Activated naive CD4-positive, alpha-beta T cell treated with anti-CD3 and anti-CD28 coated beads for 36 hours (primary cell): ENCODE results near the gene PLA2G4E. TPM values are rescaled to one million over a fixed set of nuclear protein-coding genes. Genes with fewer than 3 reads are reported as not detected.

ENCODE experiments used
- CTCF ChIA-PET: fragments of 350-600 bp; sonication (Branson Sonifier 250); formaldehyde crosslinking; loops from one replicate; lab custom pipeline; 2021; ENCODE audit warnings: antibody characterized with exemption; lab: Charles Lee
- DNase-seq: peaks from one replicate; pipeline ENCODE4 v3.0.0-alpha.2; 2020
- H3K27ac Mint-ChIP-seq: one replicate; pipeline ENCODE4 v1.8.0; 2021; ENCODE audit warnings: mild to moderate bottlenecking, mixed read lengths
- H3K27me3 Mint-ChIP-seq: one replicate; pipeline ENCODE4 v1.8.0; 2021; ENCODE audit warnings: low read depth, mixed read lengths
- H3K36me3 Mint-ChIP-seq: one replicate; pipeline ENCODE4 v1.8.0; 2021; ENCODE audit warnings: low read depth, mixed read lengths
- H3K4me1 Mint-ChIP-seq: one replicate; pipeline ENCODE4 v1.8.0; 2021; ENCODE audit warnings: low read depth, mixed read lengths
- H3K4me3 Mint-ChIP-seq: one replicate; pipeline ENCODE4 v1.8.0; 2021; ENCODE audit warnings: mild to moderate bottlenecking, moderate library complexity, mixed read lengths
- H3K9me3 Mint-ChIP-seq: one replicate; pipeline ENCODE4 v1.8.0; 2021; ENCODE audit warnings: mixed read lengths
- intact Hi-C: fragments of 100-400 bp; cut with micrococcal nuclease; formaldehyde crosslinking; loops from one replicate; pipeline ENCODE4 v1.15.1; 2023
- total RNA-seq, 2 experiments: library from RNA; stranded (reverse); gene quantifications; one replicate each; pipeline ENCODE4 v1.2.3, GENCODE V29; 2021

PLA2G4E gene
- total RNA-seq, 2 experiments from 2014 or later, result not detected

DNA sequence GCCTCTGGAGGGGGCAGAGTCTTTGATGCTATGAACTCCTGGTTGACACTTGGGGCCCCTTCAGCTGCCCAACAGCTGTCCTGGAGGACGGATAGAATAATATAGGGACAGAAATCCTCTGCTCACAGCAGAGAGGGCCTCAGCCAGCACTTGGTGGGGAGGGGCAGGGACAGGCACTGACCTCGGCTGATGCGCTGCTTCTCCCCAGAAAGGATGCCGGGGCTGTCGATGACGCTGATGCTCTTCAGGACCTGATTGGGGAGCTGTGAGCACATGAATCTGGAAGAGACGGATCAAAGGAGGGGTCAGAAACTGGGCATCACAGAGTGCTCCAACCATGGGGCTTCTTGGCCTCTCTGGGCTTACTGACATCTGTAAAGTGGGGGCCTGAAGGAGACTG lies 78.0 kb downstream of the PLA2G4E start:
- DNase-seq, result no peak
- Mint-ChIP-seq H3K27me3 (no peaks in the 10 kb centered on the region), H3K36me3 (peaks cover 15% of the 10 kb centered on the region), H3K4me1 (peaks cover 22% of the 10 kb centered on the region), H3K27ac (no peak overlapping the region), H3K4me3 (no peak overlapping the region), H3K9me3 (no peaks in the 10 kb centered on the region)
- CTCF ChIA-PET, result no interaction called here
- intact Hi-C loops, result no loop called here

DNA sequence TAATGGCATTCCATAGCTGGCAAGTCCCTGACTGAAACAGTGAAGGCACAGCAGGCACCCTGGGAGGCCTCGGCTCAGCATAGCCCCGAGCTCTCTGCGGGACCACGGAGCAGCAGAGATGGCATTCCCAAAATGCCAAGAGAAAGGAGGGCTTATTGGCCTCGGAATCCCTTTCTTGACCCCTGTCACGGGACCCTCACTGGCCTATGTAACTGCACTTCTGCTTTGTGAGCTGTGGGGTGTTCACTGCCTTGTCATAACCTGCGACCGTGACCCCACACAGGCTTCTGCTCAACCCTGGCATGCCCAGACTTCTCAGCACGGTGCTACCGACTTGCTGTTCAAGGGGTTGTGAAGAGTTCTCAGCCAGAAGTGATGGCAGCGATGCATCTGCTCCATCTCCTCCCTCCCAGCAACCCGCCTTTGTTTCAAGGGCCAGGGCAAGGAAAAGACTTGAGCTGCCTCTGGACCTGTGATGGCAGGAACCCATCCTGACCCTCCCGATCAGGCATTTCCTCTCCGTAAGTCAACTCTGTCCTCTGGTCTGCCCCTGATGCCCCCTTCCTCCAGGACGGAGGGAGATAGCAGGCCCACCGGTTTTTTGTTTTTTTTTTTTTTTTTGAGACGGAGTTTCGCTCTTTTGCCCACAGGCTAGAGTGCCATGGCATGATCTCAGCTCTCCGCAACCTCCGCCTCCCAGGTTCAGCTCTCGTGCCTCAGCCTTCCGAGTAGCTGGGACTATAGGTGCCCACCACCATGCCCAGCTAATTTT lies 79.0 kb downstream of the PLA2G4E start:
- H3K4me1 Mint-ChIP-seq, result peaks cover 32% of the 10 kb centered on the region
- DNase-seq, result no peak
- H3K27me3 Mint-ChIP-seq, result no peaks in the 10 kb centered on the region
- no peaks in the 10 kb centered on the region for H3K9me3 Mint-ChIP-seq
- no peak overlapping the region for H3K4me3 Mint-ChIP-seq
- CTCF ChIA-PET, result interaction anchor here (0.6 to 0.7 kb wide), 2 partner anchors 66 to 110 kb away, joined by 3 read pairs; no protein-coding TSS in a partner anchor
- peak overlapping the region; percentile 16 for H3K27ac Mint-ChIP-seq
- H3K36me3 Mint-ChIP-seq, result peaks cover 17% of the 10 kb centered on the region
- intact Hi-C loops, result no loop called here

DNA sequence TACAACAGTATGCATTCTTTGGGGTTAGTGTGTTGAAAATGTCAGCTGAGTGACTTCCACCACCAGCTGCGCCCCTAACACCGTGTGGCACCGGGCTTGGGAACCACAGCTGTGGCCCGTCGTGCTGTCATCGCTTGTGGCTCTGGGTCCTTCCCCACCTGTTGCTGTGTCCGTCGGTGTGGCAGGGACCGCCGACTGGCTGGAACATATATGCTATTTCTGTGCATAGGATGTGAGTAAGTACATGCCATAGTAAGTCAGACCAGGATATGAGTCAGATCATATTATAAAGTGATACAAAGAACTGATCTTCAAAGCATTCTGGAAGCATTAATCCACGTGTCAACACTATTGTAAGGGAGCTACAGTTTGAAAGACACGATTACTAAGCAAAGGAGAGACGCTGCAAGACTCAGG lies 80.4 kb downstream of the PLA2G4E start:
- CTCF ChIA-PET, result interaction anchor here (1.0 kb wide), 2 partner anchors 11 to 26 kb away, joined by 3 to 4 read pairs; no protein-coding TSS in a partner anchor
- peak overlapping the region; percentile 63 for H3K27ac Mint-ChIP-seq
- peaks cover 46% of the 10 kb centered on the region for H3K4me1 Mint-ChIP-seq
- H3K27me3 Mint-ChIP-seq, result no peaks in the 10 kb centered on the region
- peaks cover 21% of the 10 kb centered on the region for H3K36me3 Mint-ChIP-seq
- DNase-seq, result peak; percentile 79
- intact Hi-C loops, result loop anchor here (1.0 kb wide), 2 partner anchors 31 to 249 kb away; no protein-coding TSS in a partner anchor
- no peak overlapping the region for H3K4me3 Mint-ChIP-seq
- H3K9me3 Mint-ChIP-seq, result peaks cover 3% of the 10 kb centered on the region

DNA sequence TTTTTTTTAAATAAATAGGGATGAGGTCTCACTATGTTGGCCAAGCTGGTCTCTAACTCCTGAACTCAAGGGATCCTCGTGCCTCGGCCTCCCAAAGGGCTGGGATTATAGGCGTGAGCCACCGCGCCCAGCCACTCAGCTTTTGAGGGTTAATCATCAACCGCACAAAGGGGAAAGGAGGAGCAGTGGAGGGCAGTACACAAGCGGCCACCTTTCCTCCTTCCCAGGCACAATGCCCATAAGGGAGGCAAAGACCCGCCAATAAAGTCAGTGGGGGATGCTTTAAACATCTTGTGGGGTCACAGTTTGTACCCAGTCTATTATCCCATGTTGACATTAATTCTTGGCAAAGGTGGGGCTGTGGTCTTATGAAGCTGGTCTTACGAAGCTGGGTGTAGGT lies 80.9 kb downstream of the PLA2G4E start:
- Mint-ChIP-seq H3K4me1 (peaks cover 51% of the 10 kb centered on the region), H3K36me3 (peaks cover 21% of the 10 kb centered on the region), H3K27me3 (no peaks in the 10 kb centered on the region), H3K4me3 (no peak overlapping the region), H3K27ac (peak overlapping the region; percentile 63), H3K9me3 (peaks cover 3% of the 10 kb centered on the region)
- CTCF ChIA-PET, result interaction anchor here (0.5 to 1.0 kb wide), 4 partner anchors 11 to 250 kb away, joined by 3 to 7 read pairs (median 4); no protein-coding TSS in a partner anchor
- intact Hi-C loops, result loop anchor here (1.0 to 5.0 kb wide), 3 partner anchors 31 to 448 kb away; partner anchors contain the start of gene ITPKA
- no peak for DNase-seq

DNA sequence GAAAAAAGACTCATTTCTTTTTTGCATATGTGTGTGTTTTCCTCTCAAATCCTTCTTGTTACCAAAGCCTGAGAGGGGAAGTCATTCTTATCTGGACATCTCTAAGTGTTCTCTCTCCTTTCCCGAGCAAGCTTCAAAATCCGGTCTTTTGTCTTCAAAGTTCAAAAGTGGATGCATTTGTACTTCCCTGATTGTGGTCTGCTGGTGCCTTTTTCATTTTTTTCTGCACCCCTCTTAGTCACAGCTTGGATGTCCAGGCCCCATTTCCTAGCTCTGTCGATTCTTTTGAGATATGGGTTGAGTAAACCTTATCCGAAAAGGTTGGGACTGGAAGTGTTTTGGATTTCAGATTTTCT lies 83.3 kb downstream of the PLA2G4E start:
- Mint-ChIP-seq H3K27me3 (no peaks in the 10 kb centered on the region), H3K9me3 (peaks cover 3% of the 10 kb centered on the region), H3K27ac (peak overlapping the region; percentile 100), H3K4me3 (peak overlapping the region; percentile 68), H3K36me3 (peaks cover 20% of the 10 kb centered on the region), H3K4me1 (peaks cover 70% of the 10 kb centered on the region)
- CTCF ChIA-PET, result interaction anchor here (1.0 to 4.0 kb wide), 7 partner anchors 31 to 164 kb away, joined by 3 to 24 read pairs (median 6); partner anchors contain the start of genes EHD4 and MAPKBP1
- DNase-seq, result no peak
- intact Hi-C loops, result loop anchor here (1.0 to 5.0 kb wide), 6 partner anchors 73 to 445 kb away; partner anchors contain the start of genes GANC, ITPKA, MAPKBP1 and TMEM87A

DNA sequence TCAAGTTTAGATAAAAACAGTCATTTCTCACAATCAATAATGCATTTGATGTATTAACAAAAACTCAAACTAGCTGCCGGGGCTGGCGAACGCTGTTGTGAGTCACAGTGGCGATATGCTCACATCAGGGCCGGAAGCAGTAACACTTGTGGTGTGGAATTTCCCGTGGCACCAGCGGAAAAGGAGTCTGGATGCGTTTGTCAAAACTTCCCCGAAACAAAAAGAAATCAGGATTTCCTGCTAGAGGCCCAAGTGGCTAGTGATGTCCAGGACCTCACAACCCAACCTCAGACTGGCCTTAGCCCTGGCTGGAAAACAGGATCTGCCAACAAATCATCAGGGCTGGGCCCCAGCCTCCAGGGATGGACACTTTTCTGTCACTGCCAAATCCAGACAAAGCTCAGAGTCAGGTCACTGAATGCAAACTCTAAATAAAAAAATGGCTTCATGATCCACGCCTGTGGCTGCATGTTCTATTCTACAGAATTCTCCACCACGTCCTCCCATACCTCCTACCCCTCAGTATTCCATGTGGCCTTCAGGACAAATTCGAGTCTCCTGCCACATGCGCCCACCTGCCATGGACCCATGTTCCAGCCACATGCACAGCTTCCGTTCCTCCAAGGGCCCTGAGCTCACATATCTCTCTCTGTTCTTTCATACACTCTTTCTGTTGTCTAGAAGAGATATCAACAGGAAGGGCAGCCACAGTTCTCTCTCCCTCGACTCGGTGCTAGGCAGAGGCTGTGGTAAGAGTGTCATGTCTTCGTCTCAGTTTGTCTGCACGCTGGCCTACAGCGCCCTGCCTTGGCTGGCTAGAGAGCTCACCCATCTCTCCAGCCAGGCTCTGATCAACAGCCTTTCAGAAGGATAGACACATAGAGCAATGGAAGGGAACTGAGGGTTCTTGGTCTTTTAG lies 83.9 kb downstream of the PLA2G4E start:
- peak overlapping the region; percentile 100 for H3K27ac Mint-ChIP-seq
- CTCF ChIA-PET, result interaction anchor here (1.1 to 4.0 kb wide), 7 partner anchors 25 to 163 kb away, joined by 3 to 24 read pairs (median 6); partner anchors contain the start of genes EHD4 and MAPKBP1
- H3K36me3 Mint-ChIP-seq, result peaks cover 16% of the 10 kb centered on the region
- peak; percentile 95 for DNase-seq
- peaks cover 71% of the 10 kb centered on the region for H3K4me1 Mint-ChIP-seq
- intact Hi-C loops, result loop anchor here (1.0 to 5.0 kb wide), 11 partner anchors 33 to 445 kb away; partner anchors contain the start of genes GANC, ITPKA, JMJD7 and MAPKBP1
- peak overlapping the region; percentile 68 for H3K4me3 Mint-ChIP-seq
- H3K27me3 Mint-ChIP-seq, result no peaks in the 10 kb centered on the region
- peaks cover 3% of the 10 kb centered on the region for H3K9me3 Mint-ChIP-seq

DNA sequence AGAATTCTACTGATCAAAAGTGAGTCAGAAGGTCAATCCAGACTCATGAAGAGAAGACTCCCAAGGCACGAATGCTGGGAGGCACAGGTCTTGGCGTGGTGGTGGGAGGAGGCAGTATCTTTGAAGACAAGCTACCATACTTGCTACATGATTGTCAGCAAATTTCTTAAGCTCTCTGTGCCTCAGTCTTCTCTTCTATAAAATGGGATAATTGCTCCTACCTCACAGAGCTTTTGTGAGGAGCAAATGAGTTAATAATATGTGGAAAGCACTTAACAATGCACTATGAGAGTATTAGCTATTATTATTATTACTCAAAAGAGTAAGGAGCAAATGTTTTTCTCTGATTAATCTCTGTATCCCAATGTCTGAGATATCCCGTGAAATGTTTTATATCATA lies 84.7 kb downstream of the PLA2G4E start:
- Mint-ChIP-seq H3K9me3 (peaks cover 3% of the 10 kb centered on the region), H3K27me3 (no peaks in the 10 kb centered on the region), H3K4me1 (peaks cover 72% of the 10 kb centered on the region), H3K27ac (peak overlapping the region; percentile 100), H3K36me3 (peaks cover 17% of the 10 kb centered on the region), H3K4me3 (peak overlapping the region; percentile 55)
- no peak for DNase-seq
- intact Hi-C loops, result loop anchor here (1.0 to 5.0 kb wide), 9 partner anchors 32 to 444 kb away; partner anchors contain the start of genes GANC, ITPKA, JMJD7 and TMEM87A
- CTCF ChIA-PET, result interaction anchor here (0.7 to 4.0 kb wide), 9 partner anchors 26 to 819 kb away, joined by 3 to 24 read pairs (median 5); partner anchors contain the start of genes EHD4 and MAPKBP1

DNA sequence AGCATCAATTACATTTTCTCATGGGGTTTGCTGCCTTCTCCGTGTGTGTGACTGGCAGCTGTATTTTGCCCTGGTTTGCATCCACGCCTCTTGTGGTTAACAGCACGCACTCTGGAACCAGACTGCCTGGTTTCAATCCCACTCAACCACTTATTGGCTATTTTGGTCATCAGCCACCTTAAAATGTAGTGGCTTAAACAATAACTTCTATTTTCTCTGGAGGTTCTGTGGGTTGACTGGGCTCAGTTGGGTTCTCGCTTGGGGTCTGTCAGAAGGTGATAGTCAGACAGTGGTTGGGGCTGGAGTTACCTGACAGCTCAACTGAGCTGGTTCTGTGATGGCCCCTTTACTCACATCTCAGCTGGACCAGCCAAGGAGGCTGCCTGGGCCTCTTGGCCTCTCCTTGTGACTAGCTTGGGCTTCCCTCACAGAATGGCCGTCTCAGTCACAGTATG lies 85.2 kb downstream of the PLA2G4E start:
- Mint-ChIP-seq H3K9me3 (peaks cover 3% of the 10 kb centered on the region), H3K27ac (peak overlapping the region; percentile 100), H3K27me3 (no peaks in the 10 kb centered on the region), H3K4me3 (peak overlapping the region; percentile 55), H3K4me1 (peaks cover 67% of the 10 kb centered on the region), H3K36me3 (peaks cover 11% of the 10 kb centered on the region)
- CTCF ChIA-PET, result interaction anchor here (0.6 to 4.0 kb wide), 6 partner anchors 18 to 819 kb away, joined by 3 to 24 read pairs (median 4); partner anchors contain the start of genes EHD4 and MAPKBP1
- DNase-seq, result peak; percentile 62
- intact Hi-C loops, result loop anchor here (1.0 to 5.0 kb wide), 9 partner anchors 31 to 443 kb away; partner anchors contain the start of genes GANC, ITPKA, JMJD7 and TMEM87A

DNA sequence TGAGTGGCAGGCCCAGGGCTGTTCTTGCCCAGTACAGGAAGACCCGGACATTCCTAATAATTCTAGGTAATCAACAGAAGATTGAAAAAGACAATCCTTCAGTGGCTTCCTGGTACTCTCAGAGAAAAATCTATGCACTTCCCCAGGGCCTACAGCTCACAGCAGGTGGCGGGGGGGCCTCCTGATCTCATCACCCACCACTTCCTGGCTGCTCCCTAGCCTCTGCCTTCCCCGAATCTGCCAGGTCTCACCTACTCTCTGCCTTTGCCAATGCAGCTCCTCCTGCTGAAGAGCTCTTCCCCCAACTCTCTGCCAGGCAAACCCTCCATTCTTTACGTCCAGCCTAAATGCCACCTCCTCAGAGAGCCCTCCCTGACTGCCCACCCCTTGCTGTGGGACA lies 86.0 kb downstream of the PLA2G4E start:
- peaks cover 68% of the 10 kb centered on the region for H3K4me1 Mint-ChIP-seq
- H3K9me3 Mint-ChIP-seq, result peaks cover 3% of the 10 kb centered on the region
- H3K4me3 Mint-ChIP-seq, result peak overlapping the region; percentile 55
- peak overlapping the region; percentile 100 for H3K27ac Mint-ChIP-seq
- intact Hi-C loops, result loop anchor here (5.0 kb wide), 1 partner anchor 443 kb away; the partner anchor contains the start of gene ITPKA
- CTCF ChIA-PET, result interaction anchor here (0.6 to 4.0 kb wide), 4 partner anchors 19 to 133 kb away, joined by 3 to 24 read pairs (median 3); no protein-coding TSS in a partner anchor
- H3K36me3 Mint-ChIP-seq, result peaks cover 7% of the 10 kb centered on the region
- DNase-seq, result peak; percentile 92
- no peaks in the 10 kb centered on the region for H3K27me3 Mint-ChIP-seq

DNA sequence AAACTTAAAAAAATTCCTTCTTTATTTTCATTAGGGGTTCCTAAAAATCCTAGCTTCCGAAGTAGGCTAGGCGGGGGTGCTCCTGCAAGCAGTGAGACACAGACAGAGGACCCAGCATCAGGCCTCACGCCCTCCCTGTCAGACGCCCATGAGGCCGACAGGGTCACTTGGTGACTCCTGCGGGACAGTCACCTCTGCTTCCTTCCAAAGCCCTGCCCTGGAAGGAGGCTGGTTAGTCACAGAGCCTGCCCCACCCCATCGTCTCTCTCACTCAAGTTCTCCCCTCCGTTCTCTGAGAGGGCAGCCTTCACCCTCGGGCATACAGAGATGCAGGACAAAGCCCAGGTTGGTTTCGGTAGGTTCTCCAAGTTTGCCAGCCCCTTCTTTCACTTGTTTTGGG lies 87.1 kb downstream of the PLA2G4E start:
- H3K36me3 Mint-ChIP-seq, result peaks cover 9% of the 10 kb centered on the region
- peaks cover 76% of the 10 kb centered on the region for H3K4me1 Mint-ChIP-seq
- peaks cover 3% of the 10 kb centered on the region for H3K9me3 Mint-ChIP-seq
- H3K27ac Mint-ChIP-seq, result peak overlapping the region; percentile 100
- intact Hi-C loops, result no loop called here
- no peak overlapping the region for H3K4me3 Mint-ChIP-seq
- DNase-seq, result peak; percentile 21
- H3K27me3 Mint-ChIP-seq, result no peaks in the 10 kb centered on the region
- CTCF ChIA-PET, result interaction anchor here (4.0 kb wide), 1 partner anchor 37 kb away, joined by 24 read pairs; no protein-coding TSS in a partner anchor

DNA sequence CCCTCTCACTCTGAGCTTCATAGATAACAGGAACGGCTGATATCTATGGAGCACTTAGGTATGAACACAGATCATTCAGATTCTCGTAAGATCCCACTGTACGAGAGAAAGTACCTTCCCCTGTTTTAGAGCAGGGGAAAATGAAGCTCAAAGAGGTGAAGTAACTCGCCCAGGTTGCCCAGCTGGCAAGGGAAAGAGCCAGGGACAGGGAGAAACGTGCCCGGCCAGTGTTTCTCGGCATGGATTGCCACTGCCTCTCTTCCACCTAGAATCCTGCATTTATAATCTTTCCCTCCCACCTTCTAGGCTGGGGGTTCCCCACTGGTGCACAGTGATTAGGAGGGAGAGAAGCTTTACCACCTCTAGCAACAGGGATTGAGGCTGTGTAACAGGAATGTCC lies 87.5 kb downstream of the PLA2G4E start:
- no peak for DNase-seq
- H3K9me3 Mint-ChIP-seq, result peaks cover 3% of the 10 kb centered on the region
- intact Hi-C loops, result no loop called here
- H3K27ac Mint-ChIP-seq, result peak overlapping the region; percentile 57
- peaks cover 77% of the 10 kb centered on the region for H3K4me1 Mint-ChIP-seq
- H3K36me3 Mint-ChIP-seq, result peaks cover 9% of the 10 kb centered on the region
- no peaks in the 10 kb centered on the region for H3K27me3 Mint-ChIP-seq
- CTCF ChIA-PET, result no interaction called here
- no peak overlapping the region for H3K4me3 Mint-ChIP-seq
